Naive thymus-derived CD4-positive, alpha-beta T cell (primary cell): ENCODE data around the gene ATXN7L1. TPM values are rescaled to one million over a fixed set of nuclear protein-coding genes. Genes with fewer than 3 reads are reported as not detected.
A peak's percentile ranks its signal among the peaks of the same experiment; 100 is the strongest.

Source experiments
- ATAC-seq: fragments of 150-1000 bp; cut with Tn5 transposase; 2 replicates; pipeline ENCODE4 v1.10.0; 2021; ENCODE audit warnings: mild to moderate bottlenecking, moderate library complexity
- CTCF ChIA-PET: fragments of 350-600 bp; sonication (Branson Sonifier 250); formaldehyde crosslinking; loops from one replicate; lab custom pipeline; 2021; ENCODE audit warnings: antibody characterized with exemption; lab: Charles Lee
- POLR2A ChIA-PET: fragments of 350-600 bp; sonication (Branson Sonifier 250); formaldehyde crosslinking; loops from one replicate; lab custom pipeline; 2021; ENCODE audit warnings: antibody characterized with exemption, inconsistent platforms; lab: Charles Lee
- DNase-seq, 9 donors: peaks; one replicate each; pipeline versions ENCODE4 v3.0.0 to v3.0.0-alpha.2; 2020 to 2022; ENCODE audit warnings: mixed read lengths in 1 of 9
- H3K27ac ChIP-seq: one replicate; pipeline ENCODE4 v1.7.0; 2013; ENCODE audit warnings: mild to moderate bottlenecking, low read depth, low read length, moderate library complexity
- H3K27me3 ChIP-seq, 2 donors: one replicate each; pipeline ENCODE4 v1.7.0; 2013; ENCODE audit warnings: low read length in 2 of 2, mild to moderate bottlenecking in 2 of 2, moderate library complexity in 2 of 2; ENCODE audit not compliant: control insufficient read depth in 2 of 2, insufficient read depth in 2 of 2
- H3K36me3 ChIP-seq, 3 experiments: 1 replicate in 2 of 3; 2 replicates in 1 of 3; pipeline ENCODE4 v1.7.0; 2013; ENCODE audit warnings: low read length in 3 of 3, mild to moderate bottlenecking in 3 of 3, moderate library complexity in 1 of 3; ENCODE audit not compliant: insufficient read depth in 3 of 3, control insufficient read depth in 2 of 3
- H3K4me1 ChIP-seq, 2 donors: one replicate each; pipeline ENCODE4 v1.7.0; 2013; ENCODE audit warnings: low read length in 2 of 2, mild to moderate bottlenecking in 2 of 2, moderate library complexity in 1 of 2; ENCODE audit not compliant: control insufficient read depth in 2 of 2, insufficient read depth in 2 of 2
- H3K4me3 ChIP-seq: 2 replicates; pipeline ENCODE4 v1.7.0; 2013; ENCODE audit warnings: mild to moderate bottlenecking, low read length
- H3K9me3 ChIP-seq, 3 experiments: 1 replicate in 2 of 3; 2 replicates in 1 of 3; pipeline ENCODE4 v1.7.0; 2013; ENCODE audit warnings: low read length in 3 of 3; ENCODE audit not compliant: control insufficient read depth in 2 of 3
- H3K27ac Mint-ChIP-seq, 9 donors: one replicate each; pipeline ENCODE4 v1.8.0; 2020 to 2022; ENCODE audit warnings: mixed read lengths in 9 of 9, mild to moderate bottlenecking in 8 of 9, moderate library complexity in 5 of 9, inconsistent platforms in 2 of 9
- H3K27me3 Mint-ChIP-seq, 5 donors: one replicate each; pipeline ENCODE4 v1.8.0; 2021 to 2022; ENCODE audit warnings: mixed read lengths in 5 of 5, mild to moderate bottlenecking in 1 of 5
- H3K36me3 Mint-ChIP-seq, 5 donors: one replicate each; pipeline ENCODE4 v1.8.0; 2020 to 2022; ENCODE audit warnings: mixed read lengths in 5 of 5, mild to moderate bottlenecking in 3 of 5, inconsistent platforms in 1 of 5
- H3K4me1 Mint-ChIP-seq, 7 donors: one replicate each; pipeline ENCODE4 v1.8.0; 2020 to 2022; ENCODE audit warnings: mixed read lengths in 7 of 7, mild to moderate bottlenecking in 3 of 7, inconsistent platforms in 1 of 7
- H3K4me3 Mint-ChIP-seq, 10 donors: one replicate each; pipeline ENCODE4 v1.8.0; 2020 to 2022; ENCODE audit warnings: mild to moderate bottlenecking in 10 of 10, mixed read lengths in 10 of 10, moderate library complexity in 6 of 10, inconsistent platforms in 2 of 10
- H3K9me3 Mint-ChIP-seq, 11 donors: one replicate each; pipeline ENCODE4 v1.8.0; 2020 to 2022; ENCODE audit warnings: mixed read lengths in 11 of 11, mild to moderate bottlenecking in 4 of 11, inconsistent platforms in 1 of 11, moderate library complexity in 1 of 11
- intact Hi-C, 2 donors: fragments of 100-400 bp; cut with micrococcal nuclease; formaldehyde crosslinking; loops; one replicate each; pipeline ENCODE4 v1.15.1; 2023
- polyA plus RNA-seq, 2 donors: library from polyadenylated mRNA; unstranded; fragments of 300-500 nt; fragmentation: Illumina TruSeq; gene quantifications; one replicate each; pipeline ENCODE4 v1.2.3, GENCODE V29; 2021
- total RNA-seq, 6 experiments: library from RNA in 5 of 6; stranded (reverse) in 5 of 6; gene quantifications; 1 replicate in 5 of 6; 2 replicates in 1 of 6; pipeline ENCODE4 v1.2.3 and lab custom pipeline; 2021 to 2026

The ATXN7L1 gene
- total and polyA plus RNA-seq, 7 experiments from 2014 or later: 18.5 to 52.4 (median 39.5) TPM

DNA sequence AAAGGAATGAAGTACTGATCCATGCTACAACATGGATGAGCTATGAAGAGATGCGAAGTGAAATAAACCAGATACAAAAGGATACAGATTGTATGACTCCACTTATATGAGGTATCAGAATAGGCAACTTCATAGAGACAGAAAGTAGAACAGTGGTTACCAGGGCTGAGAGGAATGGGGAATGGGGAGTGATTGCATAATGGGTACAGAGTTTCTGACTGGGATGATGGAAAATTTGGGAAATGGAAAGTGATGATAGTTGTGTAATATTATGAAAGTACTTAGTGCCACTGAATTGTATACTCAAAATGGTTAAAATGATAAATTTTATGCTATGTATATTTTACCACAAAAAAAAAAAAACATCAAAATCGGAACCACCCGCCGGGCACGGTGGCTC is 3.9 kb downstream of the ATXN7L1 start:
- DNase-seq (no peak), ATAC-seq (no peak)
- no peak overlapping the region for H3K4me3 ChIP-seq
- no peak overlapping the region for H3K4me3 Mint-ChIP-seq
- ChIA-PET CTCF (no interaction called here), POLR2A (no interaction called here)
- no peak overlapping the region for H3K27ac ChIP-seq
- H3K4me1 Mint-ChIP-seq: peaks cover 17 to 48% (median 25%) of the 10 kb centered on the region in 7 donors
- H3K9me3 ChIP-seq: no peaks in the 10 kb centered on the region
- peaks cover 0 to 12% (median 0%) of the 10 kb centered on the region in 5 donors for H3K27me3 Mint-ChIP-seq
- H3K4me1 ChIP-seq: peaks cover 10 to 12% of the 10 kb centered on the region in 2 donors
- H3K27ac Mint-ChIP-seq: peak overlapping the region in 1 of 9 donors; percentile 72
- intact Hi-C loops: no loop called here
- peaks cover 8 to 20% (median 16%) of the 10 kb centered on the region in 5 donors for H3K36me3 Mint-ChIP-seq
- H3K9me3 Mint-ChIP-seq: peaks cover 0 to 2% (median 0%) of the 10 kb centered on the region in 11 donors
- H3K36me3 ChIP-seq: peaks cover 0 to 4% (median 3%) of the 10 kb centered on the region in 3 experiments
- no peaks in the 10 kb centered on the region for H3K27me3 ChIP-seq

DNA sequence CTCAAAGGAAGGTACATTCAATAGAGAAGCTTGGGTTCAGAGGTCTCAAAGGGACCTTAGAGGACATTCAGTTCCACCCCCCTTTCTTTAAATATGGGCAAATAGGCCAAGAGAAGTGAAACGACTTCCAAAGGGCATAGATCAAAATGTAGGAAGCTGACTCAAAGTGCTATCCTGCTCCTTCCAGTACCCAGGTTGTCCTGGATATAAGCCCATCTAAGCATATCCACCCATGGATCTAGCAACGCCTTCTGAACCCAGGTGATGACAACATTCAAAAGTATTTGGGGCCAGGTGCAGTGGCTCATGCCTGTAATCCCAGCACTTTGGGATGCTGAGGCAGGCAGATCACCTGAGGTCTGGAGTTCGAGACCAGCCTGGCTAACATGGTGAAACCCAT is 5.3 kb downstream of the ATXN7L1 start:
- H3K27me3 Mint-ChIP-seq: peaks cover 0 to 6% (median 0%) of the 10 kb centered on the region in 5 donors
- DNase-seq (no peak), ATAC-seq (no peak)
- CTCF ChIA-PET: no interaction called here
- peaks cover 9 to 10% of the 10 kb centered on the region in 2 donors for H3K4me1 ChIP-seq
- no peak overlapping the region for H3K4me3 ChIP-seq
- peaks cover 0 to 2% (median 0%) of the 10 kb centered on the region in 11 donors for H3K9me3 Mint-ChIP-seq
- no peak overlapping the region for H3K27ac ChIP-seq
- intact Hi-C loops: no loop called here
- POLR2A ChIA-PET: interaction anchor here (0.7 kb wide), 1 partner anchor 130 kb away, joined by 4 read pairs; no protein-coding TSS in a partner anchor
- H3K4me1 Mint-ChIP-seq: peaks cover 14 to 42% (median 24%) of the 10 kb centered on the region in 7 donors
- peaks cover 0 to 5% (median 3%) of the 10 kb centered on the region in 3 experiments for H3K36me3 ChIP-seq
- H3K27me3 ChIP-seq: no peaks in the 10 kb centered on the region
- H3K36me3 Mint-ChIP-seq: peaks cover 7 to 27% (median 17%) of the 10 kb centered on the region in 5 donors
- no peaks in the 10 kb centered on the region for H3K9me3 ChIP-seq
- no peak overlapping the region for H3K4me3 Mint-ChIP-seq
- no peak overlapping the region for H3K27ac Mint-ChIP-seq

- Mint-ChIP-seq H3K27me3 (peaks cover 0 to 22% (median 0%) of the 10 kb centered on the region in 5 donors), H3K9me3 (no peaks in the 10 kb centered on the region), H3K4me1 (peaks cover 0 to 22% (median 4%) of the 10 kb centered on the region in 7 donors), H3K27ac (no peak overlapping the region), H3K36me3 (peaks cover 3 to 32% (median 12%) of the 10 kb centered on the region in 5 donors), H3K4me3 (no peak overlapping the region)
- intact Hi-C loops: no loop called here
- no peak overlapping the region for H3K4me3 ChIP-seq
- no peak overlapping the region for H3K27ac ChIP-seq
- POLR2A ChIA-PET: no interaction called here
- no peaks in the 10 kb centered on the region for H3K9me3 ChIP-seq
- ATAC-seq (no peak), DNase-seq (no peak)
- H3K27me3 ChIP-seq: no peaks in the 10 kb centered on the region
- no peaks in the 10 kb centered on the region for H3K4me1 ChIP-seq
- CTCF ChIA-PET: no interaction called here
- peaks cover 0 to 4% (median 3%) of the 10 kb centered on the region in 3 experiments for H3K36me3 ChIP-seq
Measured at GRCh38 chr7:105866102-105866801, 10.1 kb downstream of the ATXN7L1 start.

DNA sequence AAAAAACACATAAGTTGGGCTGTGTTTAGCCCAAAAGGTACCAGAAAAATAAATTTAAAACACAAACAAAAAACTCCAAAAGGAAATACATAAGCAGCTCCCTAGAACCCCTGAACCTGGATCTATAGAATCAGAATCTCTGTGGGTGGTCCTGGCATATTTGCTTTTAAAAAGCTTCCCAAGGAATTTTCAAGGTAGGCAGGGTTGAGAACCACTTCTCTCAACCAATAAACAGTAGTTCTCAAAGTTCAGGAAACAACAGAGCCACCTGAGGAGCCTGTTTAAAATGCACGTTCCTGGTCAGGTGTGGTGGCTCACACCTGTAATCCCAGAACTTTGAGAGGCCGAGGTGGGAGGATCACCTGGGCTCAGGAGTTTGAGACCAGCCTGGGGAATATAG is 12.5 kb downstream of the ATXN7L1 start:
- ATAC-seq (no peak), DNase-seq (no peak)
- Histone ChIP-seq H3K4me1 (no peaks in the 10 kb centered on the region), H3K4me3 (no peak overlapping the region), H3K27ac (no peak overlapping the region), H3K27me3 (no peaks in the 10 kb centered on the region), H3K9me3 (no peaks in the 10 kb centered on the region), H3K36me3 (peaks cover 0 to 4% (median 3%) of the 10 kb centered on the region in 3 experiments)
- peaks cover 0 to 19% (median 0%) of the 10 kb centered on the region in 5 donors for H3K27me3 Mint-ChIP-seq
- intact Hi-C loops: no loop called here
- CTCF ChIA-PET: interaction anchor here (0.6 to 1.1 kb wide), 4 partner anchors 13 to 644 kb away, joined by 3 to 4 read pairs (median 4); partner anchors contain the start of gene ATXN7L1
- H3K27ac Mint-ChIP-seq: peak overlapping the region in 1 of 9 donors; percentile 67
- POLR2A ChIA-PET: no interaction called here
- peaks cover 0 to 28% (median 4%) of the 10 kb centered on the region in 5 donors for H3K36me3 Mint-ChIP-seq
- H3K4me3 Mint-ChIP-seq: no peak overlapping the region
- H3K9me3 Mint-ChIP-seq: no peaks in the 10 kb centered on the region
- peaks cover 0 to 28% (median 6%) of the 10 kb centered on the region in 7 donors for H3K4me1 Mint-ChIP-seq

GRCh38 chr7:105862770-105863169 is 13.6 kb downstream of the ATXN7L1 start:
- Mint-ChIP-seq H3K4me3 (no peak overlapping the region), H3K27me3 (peaks cover 0 to 20% (median 0%) of the 10 kb centered on the region in 5 donors), H3K9me3 (no peaks in the 10 kb centered on the region), H3K27ac (peak overlapping the region in 1 of 9 donors; percentile 67), H3K4me1 (peaks cover 5 to 39% (median 17%) of the 10 kb centered on the region in 7 donors), H3K36me3 (peaks cover 0 to 21% (median 0%) of the 10 kb centered on the region in 5 donors)
- no peak overlapping the region for H3K4me3 ChIP-seq
- ChIA-PET POLR2A (no interaction called here), CTCF (interaction anchor here (1.1 kb wide), 1 partner anchor 71 kb away, joined by 3 read pairs; no protein-coding TSS in a partner anchor)
- H3K9me3 ChIP-seq: no peaks in the 10 kb centered on the region
- ATAC-seq: no peak
- H3K4me1 ChIP-seq: peaks cover 8% of the 10 kb centered on the region in 2 donors
- H3K27ac ChIP-seq: no peak overlapping the region
- DNase-seq: no peak
- peaks cover 0 to 4% (median 3%) of the 10 kb centered on the region in 3 experiments for H3K36me3 ChIP-seq
- no peaks in the 10 kb centered on the region for H3K27me3 ChIP-seq
- intact Hi-C loops: no loop called here

GRCh38 chr7:105862276-105862675 is 14.1 kb downstream of the ATXN7L1 start:
- peaks cover 13% of the 10 kb centered on the region in 2 donors for H3K4me1 ChIP-seq
- peaks cover 10 to 44% (median 22%) of the 10 kb centered on the region in 7 donors for H3K4me1 Mint-ChIP-seq
- H3K9me3 Mint-ChIP-seq: no peaks in the 10 kb centered on the region
- H3K4me3 Mint-ChIP-seq: no peak overlapping the region
- H3K9me3 ChIP-seq: no peaks in the 10 kb centered on the region
- no peaks in the 10 kb centered on the region for H3K27me3 ChIP-seq
- H3K36me3 Mint-ChIP-seq: peaks cover 0 to 20% (median 0%) of the 10 kb centered on the region in 5 donors
- H3K27me3 Mint-ChIP-seq: peaks cover 0 to 22% (median 0%) of the 10 kb centered on the region in 5 donors
- no peak overlapping the region for H3K27ac ChIP-seq
- H3K4me3 ChIP-seq: no peak overlapping the region
- ATAC-seq: no peak
- CTCF ChIA-PET: interaction anchor here (1.1 kb wide), 1 partner anchor 72 kb away, joined by 3 read pairs; no protein-coding TSS in a partner anchor
- H3K27ac Mint-ChIP-seq: peak overlapping the region in 1 of 9 donors; percentile 67
- POLR2A ChIA-PET: no interaction called here
- no peak for DNase-seq
- H3K36me3 ChIP-seq: peaks cover 0 to 2% (median 0%) of the 10 kb centered on the region in 3 experiments
- intact Hi-C loops: no loop called here
